SU-DHL-6 (cell line): Measurements from ENCODE around the gene HAT1.

Source experiments
- H2AFZ ChIP-seq: fragments of 200-600 bp; sonication (generic); 2 replicates; pipeline ENCODE4 v1.6.1; 2014; ENCODE audit warnings: low read depth, mild to moderate bottlenecking, moderate library complexity, mixed read lengths, antibody characterized with exemption, low read length; ENCODE audit not compliant: severe bottlenecking
- H3F3A ChIP-seq: fragments of 200-600 bp; shearing (Covaris generic); 2 replicates; pipeline ENCODE4 v1.6.0; 2016; ENCODE audit warnings: antibody characterized with exemption, mild to moderate bottlenecking; ENCODE audit not compliant: insufficient read depth
- H3K27ac ChIP-seq: fragments of 200-600 bp; sonication (generic); 2 replicates; pipeline ENCODE4 v1.5.1; 2016; ENCODE audit warnings: low read depth, mild to moderate bottlenecking, low read length, moderate library complexity, mixed read lengths
- H3K27me3 ChIP-seq: fragments of 200-600 bp; sonication (generic), shearing (Covaris generic); 2 replicates; pipeline ENCODE4 v1.6.0; 2014; ENCODE audit warnings: mild to moderate bottlenecking, low read length
- H3K36me3 ChIP-seq: fragments of 200-600 bp; sonication (generic); 2 replicates; pipeline ENCODE4 v1.6.1; 2014; ENCODE audit warnings: mild to moderate bottlenecking, low read length, mixed read lengths
- H3K4me2 ChIP-seq: fragments of 300-600, 200-600 bp; shearing (Covaris generic), sonication (generic); 2 replicates; pipeline ENCODE4 v1.6.0; 2014; ENCODE audit warnings: low read length, low read depth, mild to moderate bottlenecking; ENCODE audit not compliant: poor library complexity, severe bottlenecking
- H3K4me3 ChIP-seq: fragments of 200-600 bp; sonication (generic); 2 replicates; pipeline ENCODE4 v1.5.1; 2014; ENCODE audit warnings: antibody characterized with exemption, low read length, mild to moderate bottlenecking, mixed read lengths; ENCODE audit not compliant: insufficient read depth, poor library complexity, severe bottlenecking
- H3K79me2 ChIP-seq: fragments of 200-600 bp; sonication (generic); 2 replicates; pipeline ENCODE4 v1.6.1; 2014; ENCODE audit warnings: mild to moderate bottlenecking, low read length, moderate library complexity; ENCODE audit not compliant: insufficient read depth
- H3K9ac ChIP-seq: fragments of 200-600 bp; sonication (generic); 2 replicates; pipeline ENCODE4 v1.7.0; 2014; ENCODE audit warnings: mild to moderate bottlenecking, low read length
- H3K9me2 ChIP-seq: fragments of 200-600 bp; sonication (generic); replicated peaks from 2 replicates; pipeline ENCODE4 v1.6.1; 2014; ENCODE audit warnings: low read length; ENCODE audit not compliant: insufficient read depth
- H3K9me3 ChIP-seq: fragments of 200-600 bp; sonication (generic); 2 replicates; pipeline ENCODE4 v1.6.1; 2014; ENCODE audit warnings: low read length, mixed read lengths; ENCODE audit not compliant: insufficient read depth
- H4K20me1 ChIP-seq: fragments of 200-600 bp; sonication (generic); 2 replicates; pipeline ENCODE4 v1.6.1; 2014; ENCODE audit warnings: low read depth, mild to moderate bottlenecking, antibody characterized with exemption, low read length, moderate library complexity, mixed read lengths
- EZH2phosphoT487 ChIP-seq: fragments of 200-600 bp; sonication (generic), shearing (Covaris generic); conservative IDR thresholded peaks from 2 replicates; pipeline ENCODE4 v1.6.1; 2018; ENCODE audit warnings: mild to moderate bottlenecking, antibody characterized with exemption, low read length, moderate library complexity, mixed read lengths
- TF ChIP-seq, protein P1 (sequence below): fragments of 200-600 bp; sonication (generic); IDR thresholded peaks from one replicate; pipeline ENCODE4 v1.5.1; 2017; ENCODE audit warnings: antibody characterized with exemption, mild to moderate bottlenecking, low read length, moderate library complexity; ENCODE audit not compliant: insufficient read depth, poor library complexity, severe bottlenecking

HAT1 gene

DNA sequence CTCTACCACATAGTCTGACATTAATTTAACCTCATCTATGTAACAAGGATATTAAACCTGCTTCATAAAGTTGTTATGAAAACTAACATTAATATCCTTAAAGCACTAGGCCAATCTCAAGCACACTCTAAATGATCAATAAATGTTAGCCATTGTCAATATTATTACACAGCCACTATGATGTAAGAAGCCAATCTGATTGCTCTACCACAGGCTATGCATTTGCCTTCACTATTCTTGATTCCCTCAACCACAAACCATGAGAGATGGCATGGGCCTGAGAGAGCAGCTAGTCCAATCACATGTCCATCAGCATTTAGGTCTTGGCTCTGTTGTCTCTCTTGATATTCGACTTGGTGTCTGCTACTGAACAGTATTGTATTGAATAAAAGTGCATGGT, 32.5 kb upstream of the HAT1 start:
- H3K27ac ChIP-seq: no peak overlapping the region
- no peak for TF ChIP-seq EZH2phosphoT487
- TF ChIP-seq, protein P1, sequence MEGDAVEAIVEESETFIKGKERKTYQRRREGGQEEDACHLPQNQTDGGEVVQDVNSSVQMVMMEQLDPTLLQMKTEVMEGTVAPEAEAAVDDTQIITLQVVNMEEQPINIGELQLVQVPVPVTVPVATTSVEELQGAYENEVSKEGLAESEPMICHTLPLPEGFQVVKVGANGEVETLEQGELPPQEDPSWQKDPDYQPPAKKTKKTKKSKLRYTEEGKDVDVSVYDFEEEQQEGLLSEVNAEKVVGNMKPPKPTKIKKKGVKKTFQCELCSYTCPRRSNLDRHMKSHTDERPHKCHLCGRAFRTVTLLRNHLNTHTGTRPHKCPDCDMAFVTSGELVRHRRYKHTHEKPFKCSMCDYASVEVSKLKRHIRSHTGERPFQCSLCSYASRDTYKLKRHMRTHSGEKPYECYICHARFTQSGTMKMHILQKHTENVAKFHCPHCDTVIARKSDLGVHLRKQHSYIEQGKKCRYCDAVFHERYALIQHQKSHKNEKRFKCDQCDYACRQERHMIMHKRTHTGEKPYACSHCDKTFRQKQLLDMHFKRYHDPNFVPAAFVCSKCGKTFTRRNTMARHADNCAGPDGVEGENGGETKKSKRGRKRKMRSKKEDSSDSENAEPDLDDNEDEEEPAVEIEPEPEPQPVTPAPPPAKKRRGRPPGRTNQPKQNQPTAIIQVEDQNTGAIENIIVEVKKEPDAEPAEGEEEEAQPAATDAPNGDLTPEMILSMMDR: no peak
- peaks cover 10% of the 10 kb centered on the region; the same call in 1 of the 2 replicates for H3K36me3 ChIP-seq
- H3F3A ChIP-seq: no peaks in the 10 kb centered on the region
- H3K9me2 ChIP-seq: no peaks in the 10 kb centered on the region
- H2AFZ ChIP-seq: no peak overlapping the region
- H3K79me2 ChIP-seq: peaks cover 77% of the 10 kb centered on the region
- no peak overlapping the region for H3K9ac ChIP-seq
- H3K9me3 ChIP-seq: no peaks in the 10 kb centered on the region
- no peak overlapping the region for H3K4me3 ChIP-seq
- H3K4me2 ChIP-seq: no peak overlapping the region
- no peaks in the 10 kb centered on the region for H4K20me1 ChIP-seq
- no peaks in the 10 kb centered on the region for H3K27me3 ChIP-seq

DNA sequence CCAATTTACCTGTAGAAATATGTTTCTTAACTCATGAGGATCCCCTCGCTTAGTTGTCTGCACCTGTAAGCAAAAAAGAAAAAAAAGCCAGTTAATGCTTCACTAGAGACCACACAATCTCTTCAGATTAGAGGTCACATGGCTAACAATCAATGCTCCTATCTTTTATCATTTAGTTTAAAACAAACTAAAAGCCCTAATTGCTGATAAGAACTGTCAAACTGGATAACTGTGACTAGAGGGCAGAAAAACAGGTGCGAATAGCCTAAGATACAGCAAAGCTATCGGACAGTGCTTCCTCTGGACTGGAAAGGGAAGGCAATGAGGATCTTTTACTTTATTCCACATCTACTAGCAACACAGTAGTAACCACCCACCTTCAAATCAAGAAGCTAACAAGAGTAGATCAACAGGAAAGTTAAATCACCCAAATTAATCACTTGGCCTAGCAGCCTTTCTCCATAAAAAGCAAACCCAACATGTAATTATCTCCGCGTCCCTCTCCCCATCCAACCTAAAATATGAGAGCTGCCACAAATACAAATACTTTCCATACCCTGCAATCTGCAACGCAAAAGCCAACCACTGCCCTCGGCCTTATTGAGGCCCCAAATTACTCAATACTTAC, 29.0 kb upstream of the HAT1 start:
- Histone ChIP-seq H3K9ac (peak overlapping the region; percentile 83), H3K9me3 (no peaks in the 10 kb centered on the region), H2AFZ (peak overlapping the region; percentile 90), H3K4me2 (peak overlapping the region; percentile 88), H3K36me3 (peaks cover 10% of the 10 kb centered on the region; the same call in 1 of the 2 replicates), H3K4me3 (peak overlapping the region; percentile 78), H3F3A (no peaks in the 10 kb centered on the region), H3K27me3 (no peaks in the 10 kb centered on the region), H3K27ac (peak overlapping the region; percentile 32), H3K9me2 (no peaks in the 10 kb centered on the region), H4K20me1 (no peaks in the 10 kb centered on the region), H3K79me2 (peaks cover 52% of the 10 kb centered on the region)
- TF ChIP-seq EZH2phosphoT487: no peak
- TF ChIP-seq, protein P1: no peak

DNA sequence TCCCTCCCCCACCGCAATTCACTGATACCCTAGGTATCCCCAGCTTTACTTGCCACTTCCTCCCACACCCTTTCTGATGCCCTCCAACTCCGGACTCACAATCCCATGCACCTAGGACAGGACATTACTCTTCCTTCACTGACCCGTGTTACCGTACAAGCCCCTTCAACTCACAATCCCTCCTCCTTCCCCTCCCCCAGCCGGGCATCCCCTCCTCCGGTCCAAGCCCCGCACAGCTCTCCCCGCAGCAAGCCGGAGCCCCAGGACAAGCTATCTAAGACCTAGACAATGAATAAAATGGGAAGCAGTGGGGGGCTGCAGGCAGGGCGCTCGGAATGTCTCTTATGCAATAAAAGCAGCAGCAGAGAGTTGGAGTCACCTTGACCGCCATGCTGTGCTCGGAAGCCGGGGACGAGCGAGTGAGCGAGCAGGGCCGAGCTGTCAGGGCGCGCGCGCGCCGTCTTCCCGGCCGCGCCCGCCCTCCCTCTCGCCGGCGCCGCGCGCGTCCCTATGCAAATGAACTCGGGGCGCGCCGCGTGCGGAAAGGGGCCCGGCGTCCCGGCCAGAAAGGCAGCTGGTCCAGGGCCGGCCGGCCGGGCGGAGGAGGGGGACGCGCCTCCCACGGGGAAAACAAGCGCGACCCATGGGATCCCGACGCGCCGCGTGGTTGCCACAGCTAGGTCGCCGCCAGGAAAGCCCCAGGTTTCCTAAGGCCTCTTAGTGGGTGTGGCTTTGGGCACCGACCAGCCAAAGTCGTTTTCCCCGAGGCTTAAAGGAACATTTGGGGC, 28.2 kb upstream of the HAT1 start, which contains the start of gene SLC25A12:
Gene SLC25A12, minus strand, starts transcription at position 421 of the 788 bp plus-strand sequence. Its CDS starts 30 bp downstream, at position 391.
- peak within 1 kb of the TSS; percentile 88 for H3K4me2 ChIP-seq
- H2AFZ ChIP-seq: peak within 1 kb of the TSS; percentile 90
- peak within 1 kb of the TSS; percentile 32 for H3K27ac ChIP-seq
- H3F3A ChIP-seq: no peaks in the 10 kb centered on the region
- no peaks in the 10 kb centered on the region for H3K27me3 ChIP-seq
- no peaks in the 10 kb centered on the region for H3K9me3 ChIP-seq
- peak within 1 kb of the TSS; percentile 78 for H3K4me3 ChIP-seq
- no peak for TF ChIP-seq EZH2phosphoT487
- TF ChIP-seq, protein P1: no peak
- no peaks in the 10 kb centered on the region for H4K20me1 ChIP-seq
- H3K36me3 ChIP-seq: peaks cover 10% of the 10 kb centered on the region; the same call in 1 of the 2 replicates
- peaks cover 46% of the 10 kb centered on the region for H3K79me2 ChIP-seq
- H3K9ac ChIP-seq: peak within 1 kb of the TSS; percentile 83
- no peaks in the 10 kb centered on the region for H3K9me2 ChIP-seq
